Urothelium cell line (cell line): ENCODE data around the gene KRTAP5-6.
A peak's percentile ranks its signal among the peaks of the same experiment; 100 is the strongest.
"Not testable (repeated sequence)": the region's sequence is repeated elsewhere in the genome, so short reads cannot be mapped to it uniquely, and the experiment has no call there.

Source experiments
- DNase-seq: peaks from one replicate; pipeline ENCODE4 v3.0.0; 2011; ENCODE audit warnings: low spot score, mixed read lengths
- FAIRE-seq: peaks from 2 replicates; lab custom pipeline; 2011; peaks lifted over from hg19 to GRCh38; lab: Jason Lieb, UNC

The KRTAP5-6 gene

GRCh38 chr11:1661454-1662269, 35.3 kb upstream of the KRTAP5-6 start:
- not testable (repeated sequence) for FAIRE-seq, DNase-seq

GRCh38 chr11:1662699-1663283, 34.2 kb upstream of the KRTAP5-6 start:
- not testable (repeated sequence) for DNase-seq, FAIRE-seq

GRCh38 chr11:1665313-1665712, 31.7 kb upstream of the KRTAP5-6 start:
- no peak for DNase-seq

GRCh38 chr11:1667121-1667850, 29.7 kb upstream of the KRTAP5-6 start:
- FAIRE-seq, result no peak
- DNase-seq, result no peak

More at GRCh38 chr11:1665313-1665712, 31.7 kb upstream of the KRTAP5-6 start:
- no peak for FAIRE-seq

GRCh38 chr11:1667906-1668305, 29.1 kb upstream of the KRTAP5-6 start:
- DNase-seq, result no peak
- no peak for FAIRE-seq

GRCh38 chr11:1668911-1669473, 28.0 kb upstream of the KRTAP5-6 start:
- no peak for DNase-seq
- FAIRE-seq, result no peak

- FAIRE-seq (no peak), DNase-seq (no peak)
These were observed 27.3 kb upstream of the KRTAP5-6 start for GRCh38 chr11:1669546-1670218.

- not testable (repeated sequence) for DNase-seq
- FAIRE-seq, result peak; percentile 100
These were observed 26.5 kb upstream of the KRTAP5-6 start for GRCh38 chr11:1670457-1670856.

GRCh38 chr11:1670905-1671371, 26.1 kb upstream of the KRTAP5-6 start:
- DNase-seq (no peak), FAIRE-seq (no peak)

GRCh38 chr11:1671658-1672057, 25.3 kb upstream of the KRTAP5-6 start:
- DNase-seq (no peak), FAIRE-seq (no peak)

GRCh38 chr11:1672613-1673350, 24.2 kb upstream of the KRTAP5-6 start:
- DNase-seq (no peak), FAIRE-seq (no peak)

- DNase-seq (no peak), FAIRE-seq (no peak)
These were observed 23.4 kb upstream of the KRTAP5-6 start for GRCh38 chr11:1673446-1674172.

- no peak for DNase-seq
- FAIRE-seq, result no peak
These were observed 22.5 kb upstream of the KRTAP5-6 start for GRCh38 chr11:1674173-1675131.

- DNase-seq (no peak), FAIRE-seq (no peak)
These were observed 21.3 kb upstream of the KRTAP5-6 start for GRCh38 chr11:1675536-1676228.

- DNase-seq, result no peak
- FAIRE-seq, result no peak
These were observed 20.7 kb upstream of the KRTAP5-6 start for GRCh38 chr11:1676229-1676740.

- FAIRE-seq, result no peak
- no peak for DNase-seq
These were observed 17.1 kb upstream of the KRTAP5-6 start for GRCh38 chr11:1679881-1680280.

- DNase-seq (no peak), FAIRE-seq (no peak)
These were observed 14.6 kb upstream of the KRTAP5-6 start for GRCh38 chr11:1682225-1682905.
